Coronary artery (tissue), 2 donors: ENCODE results near the gene IQGAP2.

Experiments
- DNase-seq: peaks from one replicate; pipeline ENCODE4 v3.0.0-alpha.2; 2017; ENCODE audit warnings: low spot score
- H3K27ac ChIP-seq, 2 donors: fragments of 200-600 bp; sonication (generic); one replicate each; pipeline ENCODE4 v1.5.1; 2016 to 2019
- H3K4me3 ChIP-seq: fragments of 200-600 bp; sonication (generic); 2 replicates; pipeline ENCODE4 v1.5.1; 2016; ENCODE audit warnings: mild to moderate bottlenecking, moderate library complexity
- TF ChIP-seq, protein P1 (sequence below): fragments of 200-600 bp; sonication (generic); IDR thresholded peaks from one replicate; pipeline ENCODE4 v1.5.1; 2019; ENCODE audit warnings: antibody characterized with exemption

The IQGAP2 gene

DNA sequence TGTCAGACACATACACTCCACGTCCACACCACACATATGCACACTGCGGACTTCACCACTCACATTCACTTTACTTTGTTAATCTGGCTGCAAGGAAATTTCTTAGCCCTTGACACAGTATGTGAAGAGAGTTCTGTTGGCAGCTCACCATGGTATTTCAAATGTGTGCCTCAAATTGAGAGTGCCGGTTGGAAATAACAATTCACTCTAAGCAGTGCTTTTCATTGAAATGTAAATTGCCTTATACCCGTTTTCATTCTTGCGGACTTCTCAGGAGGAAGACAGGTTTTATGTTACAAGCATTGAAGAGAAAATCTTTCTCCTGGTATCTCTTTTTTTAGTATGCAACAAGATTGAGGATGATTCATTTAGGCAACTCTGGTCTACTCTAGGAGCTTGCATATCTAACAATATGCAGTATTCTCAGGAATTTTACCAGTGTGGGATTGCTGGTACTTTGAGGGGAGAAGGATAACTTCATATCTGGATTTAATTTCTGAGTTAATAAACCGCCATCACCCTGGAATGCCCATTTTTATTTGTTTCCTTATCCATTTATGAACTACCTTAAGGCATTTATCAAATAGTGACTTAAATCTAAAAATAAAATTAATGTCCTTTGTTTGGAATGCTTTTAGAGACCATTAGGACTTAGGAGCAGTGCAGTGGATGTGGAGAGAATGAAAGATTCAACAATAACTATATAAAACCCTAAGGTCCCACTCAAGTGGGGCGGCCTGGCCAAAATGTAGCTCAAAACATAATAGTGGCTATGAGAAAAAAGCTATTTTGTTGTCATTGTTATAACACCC, 87.0 kb downstream of the IQGAP2 start:
- H3K27ac ChIP-seq: no peak overlapping the region
- no peak for DNase-seq
- no peak overlapping the region for H3K4me3 ChIP-seq
- TF ChIP-seq, protein P1, sequence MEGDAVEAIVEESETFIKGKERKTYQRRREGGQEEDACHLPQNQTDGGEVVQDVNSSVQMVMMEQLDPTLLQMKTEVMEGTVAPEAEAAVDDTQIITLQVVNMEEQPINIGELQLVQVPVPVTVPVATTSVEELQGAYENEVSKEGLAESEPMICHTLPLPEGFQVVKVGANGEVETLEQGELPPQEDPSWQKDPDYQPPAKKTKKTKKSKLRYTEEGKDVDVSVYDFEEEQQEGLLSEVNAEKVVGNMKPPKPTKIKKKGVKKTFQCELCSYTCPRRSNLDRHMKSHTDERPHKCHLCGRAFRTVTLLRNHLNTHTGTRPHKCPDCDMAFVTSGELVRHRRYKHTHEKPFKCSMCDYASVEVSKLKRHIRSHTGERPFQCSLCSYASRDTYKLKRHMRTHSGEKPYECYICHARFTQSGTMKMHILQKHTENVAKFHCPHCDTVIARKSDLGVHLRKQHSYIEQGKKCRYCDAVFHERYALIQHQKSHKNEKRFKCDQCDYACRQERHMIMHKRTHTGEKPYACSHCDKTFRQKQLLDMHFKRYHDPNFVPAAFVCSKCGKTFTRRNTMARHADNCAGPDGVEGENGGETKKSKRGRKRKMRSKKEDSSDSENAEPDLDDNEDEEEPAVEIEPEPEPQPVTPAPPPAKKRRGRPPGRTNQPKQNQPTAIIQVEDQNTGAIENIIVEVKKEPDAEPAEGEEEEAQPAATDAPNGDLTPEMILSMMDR: no peak

DNA sequence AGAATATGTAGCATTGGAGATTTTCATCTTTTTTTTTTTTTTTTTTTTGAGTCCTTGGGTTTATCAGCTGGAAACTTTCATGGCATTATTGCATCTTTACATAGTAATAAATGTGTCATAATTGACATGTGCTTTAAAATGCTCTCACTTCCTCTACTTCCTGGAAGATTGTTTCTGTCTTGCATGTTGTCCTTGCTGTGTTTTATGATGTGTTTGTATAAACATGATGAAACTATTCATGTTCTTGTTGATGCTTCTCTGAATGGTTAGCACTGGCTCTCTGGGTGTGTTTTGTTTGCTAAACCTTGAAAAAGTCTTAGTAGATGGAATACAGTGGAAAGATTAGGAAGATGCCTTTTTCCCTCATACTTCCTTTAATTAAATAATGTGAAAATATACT, 87.9 kb downstream of the IQGAP2 start:
- no peak overlapping the region for H3K27ac ChIP-seq
- DNase-seq: no peak
- no peak overlapping the region for H3K4me3 ChIP-seq
- TF ChIP-seq, protein P1: no peak

DNA sequence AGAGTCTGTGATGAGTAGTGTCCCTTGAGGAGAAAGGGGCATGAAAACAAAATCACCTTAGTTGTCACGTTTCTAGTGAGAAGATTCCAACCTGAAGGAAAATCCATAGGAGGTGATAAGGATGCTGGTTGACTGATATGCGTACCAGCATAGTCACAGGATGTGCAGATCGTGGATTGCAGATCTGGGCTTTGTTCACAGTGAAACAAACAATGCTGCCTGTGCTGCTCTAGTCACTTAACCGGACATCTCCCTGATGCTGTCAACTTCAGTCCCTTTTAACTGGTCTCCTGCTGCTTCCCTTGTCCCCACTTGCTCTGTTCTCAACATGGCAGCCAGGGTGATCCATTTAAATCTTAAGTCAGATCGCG, 89.7 kb downstream of the IQGAP2 start:
- DNase-seq: no peak
- Histone ChIP-seq H3K27ac (no peak overlapping the region), H3K4me3 (no peak overlapping the region)
- TF ChIP-seq, protein P1: no peak

DNA sequence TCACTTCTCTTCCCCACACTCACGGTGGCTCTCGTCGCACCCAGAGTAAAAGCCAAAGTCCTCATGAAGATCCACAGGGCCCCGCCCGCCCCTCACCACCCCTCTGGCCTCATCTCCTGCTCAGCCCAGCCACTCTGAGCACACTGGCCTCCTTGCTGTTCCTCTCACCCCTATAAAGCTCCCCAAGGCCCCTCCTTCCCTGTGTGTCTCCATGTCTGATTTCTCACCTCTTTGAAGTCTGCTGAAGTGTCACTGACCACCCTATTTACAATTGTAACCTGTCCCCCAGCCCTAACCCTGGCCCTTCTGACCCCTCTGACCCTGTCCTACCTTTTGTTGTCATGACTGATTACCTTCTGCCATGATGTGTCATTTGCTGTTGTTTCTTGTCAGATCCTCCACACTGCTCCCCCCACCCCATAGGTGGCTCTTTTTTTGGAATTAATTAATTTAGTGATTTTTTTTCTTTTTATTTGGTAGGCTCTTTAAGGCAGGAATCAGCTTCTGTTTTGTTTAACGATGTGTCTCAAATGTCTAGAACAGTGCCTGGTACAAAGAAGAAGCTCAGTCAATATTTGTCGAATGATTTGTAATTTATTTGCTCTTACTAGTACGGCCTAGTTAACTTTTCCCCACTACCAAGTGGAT, 90.2 kb downstream of the IQGAP2 start:
- H3K27ac ChIP-seq: no peak overlapping the region
- TF ChIP-seq, protein P1: no peak
- no peak for DNase-seq

DNA sequence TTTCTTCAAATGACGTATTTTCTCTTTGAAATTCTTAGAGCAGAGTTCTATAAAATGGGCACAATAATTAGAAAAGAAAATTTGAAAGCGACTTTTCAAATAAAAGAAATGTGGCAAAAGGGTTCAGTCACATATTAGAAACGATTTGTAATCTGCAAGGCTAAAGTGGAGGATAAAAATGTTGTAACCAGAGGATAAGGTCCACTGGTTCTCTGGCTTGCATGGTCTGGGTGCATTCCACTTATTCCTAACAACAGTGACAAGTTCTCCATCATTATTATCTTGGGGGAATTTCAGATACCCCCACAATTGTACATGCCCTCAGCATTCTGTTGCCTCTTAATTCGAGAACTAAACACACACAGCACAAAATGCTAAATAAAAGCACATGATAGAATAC, 91.1 kb downstream of the IQGAP2 start:
- no peak for DNase-seq
- TF ChIP-seq, protein P1: no peak
- Histone ChIP-seq H3K27ac (no peak overlapping the region), H3K4me3 (no peak overlapping the region)

More for the DNA sequence above, 90.2 kb downstream of the IQGAP2 start:
- H3K4me3 ChIP-seq: no peak overlapping the region

DNA sequence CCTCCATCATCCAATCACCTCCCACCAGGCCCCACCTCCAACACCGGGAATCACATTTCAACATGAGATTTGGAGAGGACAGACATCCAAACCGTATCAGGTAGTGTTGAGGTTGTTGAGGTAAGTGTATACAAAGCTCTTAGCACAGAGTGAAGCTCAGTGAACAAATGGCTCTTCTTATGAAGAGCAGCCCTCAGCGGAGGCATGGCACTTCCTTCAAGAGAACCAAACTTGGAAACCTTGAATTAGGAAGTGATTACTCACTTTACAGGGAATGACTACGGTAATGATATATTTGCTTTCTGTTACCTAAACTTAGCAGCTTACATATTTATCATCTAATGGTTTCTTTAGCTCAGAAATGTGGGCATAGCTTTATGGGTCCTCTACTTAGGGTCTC, 92.8 kb downstream of the IQGAP2 start:
- H3K4me3 ChIP-seq: no peak overlapping the region
- H3K27ac ChIP-seq: no peak overlapping the region
- no peak for DNase-seq
- TF ChIP-seq, protein P1: no peak

DNA sequence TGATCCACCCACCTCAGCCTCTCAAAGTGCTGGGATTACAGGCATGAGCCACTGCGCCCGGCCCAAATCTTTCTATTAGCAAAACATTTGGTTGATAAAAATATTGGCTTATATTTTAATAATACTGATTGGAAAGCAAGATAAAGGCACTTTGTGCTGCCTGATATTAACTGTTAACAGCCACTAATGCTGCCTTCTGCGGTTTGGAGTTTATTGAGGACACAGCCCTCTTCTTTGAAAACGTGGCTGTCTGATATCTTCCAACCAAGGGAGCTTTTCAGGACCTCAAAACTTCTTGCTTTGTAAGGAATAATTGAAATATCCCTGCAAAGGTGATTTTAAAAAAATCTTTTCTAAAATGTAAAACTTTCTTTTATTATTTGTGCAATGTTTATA, 94.0 kb downstream of the IQGAP2 start:
- Histone ChIP-seq H3K4me3 (no peak overlapping the region), H3K27ac (no peak overlapping the region)
- no peak for DNase-seq
- TF ChIP-seq, protein P1: no peak
